Neural cell (in vitro differentiated cells): ENCODE results near the gene RELCH. TPM values are rescaled to one million over a fixed set of nuclear protein-coding genes. Genes with fewer than 3 reads are reported as not detected.

Experiments
- H2AFZ ChIP-seq: fragments of 200-600, 300-800 bp; sonication (generic), shearing (Covaris generic); 2 replicates; pipeline ENCODE4 v1.6.0; 2014; ENCODE audit warnings: low read depth, mild to moderate bottlenecking, antibody characterized with exemption, low read length, moderate library complexity
- H3F3A ChIP-seq: fragments of 200-600 bp; shearing (Covaris generic); 2 replicates; pipeline ENCODE4 v1.6.1; 2016; ENCODE audit warnings: mild to moderate bottlenecking, moderate library complexity, mixed read lengths, antibody characterized with exemption, low read length; ENCODE audit not compliant: insufficient read depth, poor library complexity, severe bottlenecking
- H3K27ac ChIP-seq: fragments of 200-600, 300-800 bp; sonication (generic), shearing (Covaris generic); 2 replicates; pipeline ENCODE4 v1.5.1; 2014; ENCODE audit warnings: mild to moderate bottlenecking, low read length, moderate library complexity
- H3K27me3 ChIP-seq: fragments of 300-800, 200-600 bp; sonication (generic), shearing (Covaris generic); 2 replicates; pipeline ENCODE4 v1.6.0; 2014; ENCODE audit warnings: mild to moderate bottlenecking, low read depth, low read length, moderate library complexity; ENCODE audit not compliant: insufficient read depth
- H3K36me3 ChIP-seq: fragments of 300-800, 200-600 bp; sonication (generic), shearing (Covaris generic); 2 replicates; pipeline ENCODE4 v1.5.1; 2014; ENCODE audit warnings: mild to moderate bottlenecking, antibody characterized with exemption, low read length, moderate library complexity; ENCODE audit not compliant: insufficient read depth
- H3K4me2 ChIP-seq: fragments of 300-800, 200-600 bp; sonication (generic), shearing (Covaris generic); 2 replicates; pipeline ENCODE4 v1.6.0; 2014; ENCODE audit warnings: mild to moderate bottlenecking, low read length
- H3K4me3 ChIP-seq: fragments of 300-800, 200-600 bp; sonication (generic), shearing (Covaris generic); 2 replicates; pipeline ENCODE4 v1.5.1; 2014; ENCODE audit warnings: mild to moderate bottlenecking, low read length, moderate library complexity
- H3K79me2 ChIP-seq: fragments of 200-600 bp; shearing (Covaris generic); replicated peaks from 2 replicates; pipeline ENCODE4 v1.6.0; 2014; ENCODE audit warnings: mild to moderate bottlenecking, low read length, moderate library complexity; ENCODE audit not compliant: insufficient read depth
- H3K9ac ChIP-seq: fragments of 300-800, 200-600 bp; sonication (generic), shearing (Covaris generic); 2 replicates; pipeline ENCODE4 v1.6.1; 2016; ENCODE audit warnings: mild to moderate bottlenecking, low read length, mixed read lengths
- H3K9me2 ChIP-seq: fragments of 200-600 bp; shearing (Covaris generic); 2 replicates; pipeline ENCODE4 v1.6.1; 2016; ENCODE audit warnings: mild to moderate bottlenecking, low read length, mixed read lengths; ENCODE audit not compliant: insufficient read depth
- H3K9me3 ChIP-seq: fragments of 200-600, 300-800 bp; sonication (generic), shearing (Covaris generic); 2 replicates; pipeline ENCODE4 v1.6.1; 2016; ENCODE audit warnings: mild to moderate bottlenecking, mixed run types, low read length, moderate library complexity, mixed read lengths
- H4K20me1 ChIP-seq: fragments of 200-600 bp; shearing (Covaris generic); 2 replicates; pipeline ENCODE4 v1.6.1; 2016; ENCODE audit warnings: mild to moderate bottlenecking, mixed run types; ENCODE audit not compliant: insufficient read depth
- CTCF ChIP-seq: fragments of 450-650 bp; IDR thresholded peaks from 2 replicates; pipeline ENCODE4 v1.5.1; 2014; ENCODE audit warnings: antibody characterized with exemption, mild to moderate bottlenecking, moderate library complexity; ENCODE audit not compliant: poor library complexity, severe bottlenecking
- EP300 ChIP-seq: fragments of 450-650 bp; conservative IDR thresholded peaks from 2 replicates; pipeline ENCODE4 v1.6.1; 2014; ENCODE audit warnings: antibody characterized with exemption, mild to moderate bottlenecking, moderate library complexity; ENCODE audit not compliant: poor library complexity, severe bottlenecking
- EZH2 ChIP-seq: fragments of 200-600, 300-800 bp; shearing (Covaris generic), sonication (generic); IDR thresholded peaks from 2 replicates; pipeline ENCODE4 v1.6.1; 2014; ENCODE audit warnings: antibody characterized with exemption, low read length, borderline replicate concordance, mild to moderate bottlenecking; ENCODE audit not compliant: insufficient read depth, poor library complexity, severe bottlenecking
- MXI1 ChIP-seq: fragments of 450-650 bp; conservative IDR thresholded peaks from 2 replicates; pipeline ENCODE4 v1.6.1; 2014; ENCODE audit warnings: antibody characterized with exemption, mild to moderate bottlenecking; ENCODE audit not compliant: poor library complexity, severe bottlenecking
- POLR2AphosphoS5 ChIP-seq: IDR thresholded peaks from 2 replicates; pipeline ENCODE4 v1.6.1; 2012
- RAD21 ChIP-seq: fragments of 450-650 bp; conservative IDR thresholded peaks from 2 replicates; pipeline ENCODE4 v1.6.1; 2014; ENCODE audit warnings: antibody characterized with exemption, mild to moderate bottlenecking, moderate library complexity
- REST ChIP-seq: IDR thresholded peaks from 2 replicates; pipeline ENCODE4 v1.6.1; 2012; ENCODE audit warnings: borderline replicate concordance
- SMC3 ChIP-seq: fragments of 450-650 bp; conservative IDR thresholded peaks from 2 replicates; pipeline ENCODE4 v1.6.1; 2014; ENCODE audit warnings: antibody characterized with exemption, mild to moderate bottlenecking, moderate library complexity; ENCODE audit not compliant: poor library complexity
- TAF1 ChIP-seq: IDR thresholded peaks from 2 replicates; pipeline ENCODE4 v1.6.1; 2012; ENCODE audit warnings: low read depth
- polyA plus RNA-seq: library from polyadenylated mRNA; depleted of rRNA; stranded (reverse); fragments of >200 nt; gene quantifications from 2 replicates; pipeline ENCODE4 v1.2.3, GENCODE V29; 2014

Gene RELCH
- polyA plus RNA-seq, 1 donor from 2014 or later = 80.2 TPM

GRCh38 chr18:62279561-62279960 is 92.5 kb downstream of the RELCH start:
- no peaks in the 10 kb centered on the region for H3K9me3 ChIP-seq
- TF ChIP-seq CTCF (no peak), EZH2 (no peak), REST (no peak), RAD21 (no peak), TAF1 (no peak), SMC3 (no peak), POLR2AphosphoS5 (no peak), MXI1 (no peak), EP300 (no peak)
- no peaks in the 10 kb centered on the region for H3F3A ChIP-seq
- H2AFZ ChIP-seq = no peak overlapping the region
- H4K20me1 ChIP-seq = no peaks in the 10 kb centered on the region
- no peaks in the 10 kb centered on the region for H3K9me2 ChIP-seq
- H3K27ac ChIP-seq = no peak overlapping the region
- H3K9ac ChIP-seq = no peak overlapping the region
- no peak overlapping the region for H3K4me3 ChIP-seq
- H3K79me2 ChIP-seq = no peaks in the 10 kb centered on the region
- peaks cover 6% of the 10 kb centered on the region for H3K36me3 ChIP-seq
- H3K4me2 ChIP-seq = no peak overlapping the region
- no peaks in the 10 kb centered on the region for H3K27me3 ChIP-seq

- Histone ChIP-seq H2AFZ (no peak overlapping the region), H3K9me3 (no peaks in the 10 kb centered on the region), H4K20me1 (no peaks in the 10 kb centered on the region), H3F3A (no peaks in the 10 kb centered on the region), H3K4me2 (no peak overlapping the region), H3K79me2 (no peaks in the 10 kb centered on the region), H3K9me2 (no peaks in the 10 kb centered on the region), H3K9ac (no peak overlapping the region), H3K27ac (no peak overlapping the region), H3K27me3 (no peaks in the 10 kb centered on the region), H3K4me3 (no peak overlapping the region), H3K36me3 (peaks cover 6% of the 10 kb centered on the region)
- no peak for TF ChIP-seq POLR2AphosphoS5
- TF ChIP-seq TAF1 = no peak
- TF ChIP-seq MXI1 = no peak
- no peak for TF ChIP-seq EP300
- no peak for TF ChIP-seq CTCF
- TF ChIP-seq EZH2 = no peak
- TF ChIP-seq REST = no peak
- TF ChIP-seq RAD21 = no peak
- TF ChIP-seq SMC3 = no peak
These were observed 93.0 kb downstream of the RELCH start for GRCh38 chr18:62280058-62280457.
